K562 (cell line): ENCODE data around the gene C1QTNF2. TPM values are rescaled to one million over a fixed set of nuclear protein-coding genes. Genes with fewer than 3 reads are reported as not detected.

Experiments used
- ARID4B ChIP-seq: sonication (generic); formaldehyde crosslinking; IDR thresholded peaks from 2 replicates; pipeline ENCODE4 v1.8.0; 2022; ENCODE audit warnings: mild to moderate bottlenecking, missing genetic modification reagents
- BRD9 ChIP-seq: fragments of 450-650 bp; IDR thresholded peaks from 2 replicates; pipeline ENCODE4 v1.6.1; 2018; ENCODE audit warnings: low read depth; ENCODE audit not compliant: partially characterized antibody
- CHD2 ChIP-seq: IDR thresholded peaks from 2 replicates; pipeline ENCODE4 v1.6.1; 2011; ENCODE audit warnings: low read depth, low read length
- CREM ChIP-seq: IDR thresholded peaks from 2 replicates; pipeline ENCODE4 v1.6.1; 2014; ENCODE audit warnings: antibody characterized with exemption, low read depth
- ERF ChIP-seq: fragments of 450-650 bp; formaldehyde crosslinking; IDR thresholded peaks from 2 replicates; pipeline ENCODE4 v1.4.0; 2020; ENCODE audit warnings: mild to moderate bottlenecking, mixed read lengths
- ETS1 ChIP-seq: conservative IDR thresholded peaks from 2 replicates; pipeline ENCODE4 v1.6.1; 2011; ENCODE audit warnings: low read depth, mild to moderate bottlenecking, low read length; ENCODE audit not compliant: control insufficient read depth
- HLTF ChIP-seq: fragments of 450-650 bp; IDR thresholded peaks from 2 replicates; pipeline ENCODE4 v1.6.1; 2016
- MBD2 ChIP-seq: sonication (generic); IDR thresholded peaks from 2 replicates; pipeline ENCODE4 v1.6.1; 2016; ENCODE audit warnings: low read depth, borderline replicate concordance
- MEIS2 ChIP-seq: fragments of 450-650 bp; IDR thresholded peaks from 2 replicates; pipeline ENCODE4 v1.6.1; 2014; ENCODE audit warnings: mild to moderate bottlenecking; ENCODE audit not compliant: partially characterized antibody
- NR2C1 ChIP-seq, 2 experiments: fragments of 450-650 bp; IDR thresholded peaks; 2 replicates each; pipeline ENCODE4 v1.6.1; 2017; ENCODE audit warnings: mild to moderate bottlenecking in 2 of 2, antibody characterized with exemption in 1 of 2, inconsistent platforms in 1 of 2, missing compliant biosample characterization in 1 of 2, missing genetic modification characterization in 1 of 2
- NRF1 ChIP-seq, 2 experiments: fragments of 450-650 bp; IDR thresholded peaks in 1 of 2; conservative IDR thresholded peaks in 1 of 2; 2 replicates each; pipeline ENCODE4 v1.6.1; 2014; ENCODE audit warnings: mild to moderate bottlenecking in 2 of 2
- POLR2A ChIP-seq: fragments of 450-650 bp; conservative IDR thresholded peaks from 2 replicates; pipeline ENCODE4 v1.6.1; 2016
- POLR2AphosphoS5 ChIP-seq: IDR thresholded peaks from 2 replicates; pipeline ENCODE4 v1.6.1; 2011; ENCODE audit warnings: mild to moderate bottlenecking, low read depth, low read length, moderate library complexity; ENCODE audit not compliant: control insufficient read depth, insufficient read depth
- POLR2H ChIP-seq: IDR thresholded peaks from 2 replicates; pipeline ENCODE4 v1.6.1; 2016; ENCODE audit warnings: missing genetic modification characterization, low read depth, mild to moderate bottlenecking, control low read depth, missing compliant biosample characterization, moderate library complexity
- RBM25 ChIP-seq: fragments of 200-400 bp; formaldehyde crosslinking; IDR thresholded peaks from 2 replicates; pipeline ENCODE4 v1.6.1; 2018; ENCODE audit warnings: low read length, low read depth, moderate library complexity; ENCODE audit not compliant: severe bottlenecking
- TBL1XR1 ChIP-seq, 2 experiments: IDR thresholded peaks; 2 replicates each; pipeline ENCODE4 v1.6.1; 2012; ENCODE audit warnings: improper control_type of control experiment in 2 of 2, low read length in 2 of 2, mild to moderate bottlenecking in 1 of 2
- USF1 ChIP-seq: sonication (generic); formaldehyde crosslinking; IDR thresholded peaks from 2 replicates; pipeline ENCODE4 v1.9.0; 2022; ENCODE audit warnings: mild to moderate bottlenecking, missing genetic modification reagents
- ZBTB2 ChIP-seq: fragments of 450-650 bp; IDR thresholded peaks from 2 replicates; pipeline ENCODE4 v1.6.1; 2016; ENCODE audit warnings: antibody characterized with exemption
- ZNF785 ChIP-seq: fragments of 250-450 bp; sonication (Bioruptor Pico); IDR thresholded peaks from 2 replicates; pipeline ENCODE4 v1.4.0; 2020; ENCODE audit warnings: mild to moderate bottlenecking
- polyA plus RNA-seq, 8 experiments: library from polyadenylated mRNA; depleted of rRNA in 4 of 8; stranded (reverse) in 5 of 8; unstranded in 3 of 8; fragments of >200 nt; fragmentation: Nextera tagmentation in 2 of 8; fragmentation: Illumina TruSeq in 1 of 8; extraction: Ambion mirVana in 2 of 8; extraction: Trizol in 1 of 8; gene quantifications; 2 replicates each; pipeline versions ENCODE4 v1.2.1 to v1.2.3, GENCODE V29; 2011 to 2014; ENCODE audit warnings: inconsistent platforms in 1 of 8, missing spikeins in 1 of 8
- total RNA-seq, 7 experiments: library from RNA; depleted of rRNA in 6 of 7; stranded (reverse); fragments of >200 nt in 6 of 7; fragmentation: Illumina TruSeq in 2 of 7; extraction: Trizol in 2 of 7; gene quantifications; 2 replicates each; pipeline versions ENCODE4 v1.2.1 to v1.2.3, GENCODE V29; 2011 to 2021; ENCODE audit warnings: low replicate concordance in 1 of 7

The C1QTNF2 gene
- total and polyA plus RNA-seq, 9 of the 15 experiments (the other 6 are each of a cell fraction or from before 2014, with no cell fraction given) = not detected

GRCh38 chr5:160418561-160419457, 48.4 kb upstream of the C1QTNF2 start, which contains the start of gene SLU7 (continued):
- peak; percentile 69; the same call in 1 of the 2 replicates for TF ChIP-seq ARID4B
- peak; percentile 89 for TF ChIP-seq POLR2A
- TF ChIP-seq TBL1XR1 (IDR thresholded peaks at IDR 0.05; ENCODE audit: low read length in 2 of 2) = no peak
- TF ChIP-seq RBM25 = peak; percentile 16
- TF ChIP-seq ERF = 0 out of 2 replicates have a peak, but pooled peaks have one; percentile 10
- peak; percentile 25; the same call in 1 of the 2 replicates for TF ChIP-seq CREM
- peak; percentile 96 for TF ChIP-seq CHD2
- TF ChIP-seq ETS1 = peak; percentile 76; the same call in 1 of the 2 replicates
- TF ChIP-seq ZNF785 (CRISPR knock-in tag) = no peak
- peak; percentile 89 for TF ChIP-seq POLR2AphosphoS5
- TF ChIP-seq BRD9 = no peak
- TF ChIP-seq NR2C1 (IDR thresholded peaks at IDR 0.05) = 0 out of 2 replicates have a peak, but pooled peaks have one; percentile 12
- peak; percentile 51 for TF ChIP-seq NR2C1 (tag; IDR thresholded peaks at IDR 0.05)
- TF ChIP-seq NRF1 (conservative IDR thresholded peaks at IDR 0.05 in 1 of 2, IDR thresholded peaks at IDR 0.05 in 1 of 2) = peak; percentile 96 to 97
- TF ChIP-seq ZBTB2 = peak; percentile 70; the same call in 1 of the 2 replicates
- 0 out of 2 replicates have a peak, but pooled peaks have one; percentile 51 for TF ChIP-seq MBD2
- TF ChIP-seq USF1 = 0 out of 2 replicates have a peak, but pooled peaks have one; percentile 20
- TF ChIP-seq MEIS2 = peak; percentile 66
- peak; percentile 75 for TF ChIP-seq POLR2H (tag)
- no peak for TF ChIP-seq HLTF
